ENCODE measurements around the gene ASB2. TPM values are rescaled to one million over a fixed set of nuclear protein-coding genes. Genes with fewer than 3 reads are reported as not detected.

ASB2 gene
- total RNA-seq, 1 donor from 2014 or later, result 24.1 TPM

- TF ChIP-seq POLR2A (IDR thresholded peaks at IDR 0.05) (no peak), POLR2AphosphoS5 (IDR thresholded peaks at IDR 0.05; ENCODE audit: insufficient read depth in 1 of 2, low read depth in 1 of 2) (peak in 1 of 2 donors; percentile 49)
Observed at GRCh38 chr14:93962701-93963601, 13.4 kb downstream of the ASB2 start.

GRCh38 chr14:93961620-93962019 is 14.8 kb downstream of the ASB2 start:
- no peak for DNase-seq (ENCODE audit: extremely low spot score in 2 of 2)
- intact Hi-C loops (cut with DNase I), result no loop called here
- H3K27me3 ChIP-seq, result no peaks in the 10 kb centered on the region
- no peaks in the 10 kb centered on the region for H3K9me3 ChIP-seq
- no peak overlapping the region for H3K4me3 ChIP-seq
- H3K36me3 ChIP-seq, result no peaks in the 10 kb centered on the region
- H3K27ac ChIP-seq, result no peak overlapping the region
- peaks cover 23% of the 10 kb centered on the region for H3K4me1 ChIP-seq
- no peak for TF ChIP-seq POLR2A (IDR thresholded peaks at IDR 0.05)
- TF ChIP-seq POLR2AphosphoS5 (IDR thresholded peaks at IDR 0.05; ENCODE audit: insufficient read depth in 1 of 2, low read depth in 1 of 2), result no peak
- no peak for TF ChIP-seq CTCF (IDR thresholded peaks at IDR 0.05)

More at GRCh38 chr14:93962701-93963601, 13.4 kb downstream of the ASB2 start:
- Histone ChIP-seq H3K9me3 (no peaks in the 10 kb centered on the region), H3K4me1 (peaks cover 34% of the 10 kb centered on the region), H3K4me3 (no peak overlapping the region), H3K27ac (peak overlapping the region; percentile 32), H3K36me3 (no peaks in the 10 kb centered on the region), H3K27me3 (no peaks in the 10 kb centered on the region)
- intact Hi-C loops (cut with DNase I), result no loop called here
- no peak for DNase-seq (ENCODE audit: extremely low spot score in 2 of 2)

- TF ChIP-seq POLR2A (IDR thresholded peaks at IDR 0.05), result no peak
- no peak for TF ChIP-seq CTCF (IDR thresholded peaks at IDR 0.05)
- no peak for TF ChIP-seq POLR2AphosphoS5 (IDR thresholded peaks at IDR 0.05; ENCODE audit: insufficient read depth in 1 of 2, low read depth in 1 of 2)
- peaks cover 21% of the 10 kb centered on the region for H3K4me1 ChIP-seq
- H3K27me3 ChIP-seq, result no peaks in the 10 kb centered on the region
- intact Hi-C loops (cut with DNase I), result no loop called here
- no peaks in the 10 kb centered on the region for H3K36me3 ChIP-seq
- no peak overlapping the region for H3K27ac ChIP-seq
- H3K9me3 ChIP-seq, result no peaks in the 10 kb centered on the region
- DNase-seq (ENCODE audit: extremely low spot score in 2 of 2), result no peak
- H3K4me3 ChIP-seq, result no peak overlapping the region
Observed at GRCh38 chr14:93960774-93961438, 15.5 kb downstream of the ASB2 start.

GRCh38 chr14:93960108-93960475 is 16.3 kb downstream of the ASB2 start:
- Histone ChIP-seq H3K36me3 (no peaks in the 10 kb centered on the region), H3K4me3 (no peak overlapping the region), H3K27me3 (no peaks in the 10 kb centered on the region), H3K9me3 (no peaks in the 10 kb centered on the region), H3K27ac (no peak overlapping the region), H3K4me1 (peaks cover 17% of the 10 kb centered on the region)
- no peak for DNase-seq (ENCODE audit: extremely low spot score in 2 of 2)
- intact Hi-C loops (cut with DNase I), result no loop called here
- TF ChIP-seq POLR2AphosphoS5 (IDR thresholded peaks at IDR 0.05; ENCODE audit: insufficient read depth in 1 of 2, low read depth in 1 of 2), result no peak
- TF ChIP-seq CTCF (IDR thresholded peaks at IDR 0.05), result no peak
- no peak for TF ChIP-seq POLR2A (IDR thresholded peaks at IDR 0.05)

GRCh38 chr14:93959239-93960107 is 16.9 kb downstream of the ASB2 start:
- Histone ChIP-seq H3K4me1 (peaks cover 17% of the 10 kb centered on the region), H3K27ac (peak overlapping the region; percentile 5), H3K27me3 (no peaks in the 10 kb centered on the region), H3K9me3 (no peaks in the 10 kb centered on the region), H3K36me3 (no peaks in the 10 kb centered on the region), H3K4me3 (no peak overlapping the region)
- DNase-seq (ENCODE audit: extremely low spot score in 2 of 2), result no peak
- intact Hi-C loops (cut with DNase I), result no loop called here
- TF ChIP-seq POLR2AphosphoS5 (IDR thresholded peaks at IDR 0.05; ENCODE audit: insufficient read depth in 1 of 2, low read depth in 1 of 2), result peak in 1 of 2 donors; percentile 63
- TF ChIP-seq POLR2A (IDR thresholded peaks at IDR 0.05), result no peak
